T-helper 1 cell treated with Interleukin-12 subunit alpha and Interleukin-12 subunit beta and Interleukin-4 antibody, amounts not matched to agents 30 ng/mL and 1 ng/mL, for 36 hours (primary cell): ENCODE measurements around the gene MINK1. TPM values are rescaled to one million over a fixed set of nuclear protein-coding genes. Genes with fewer than 3 reads are reported as not detected.
"Not testable (repeated sequence)": the region's sequence is repeated elsewhere in the genome, so short reads cannot be mapped to it uniquely, and the experiment has no call there.

Experiments
- intact Hi-C: fragments of 100-400 bp; cut with micrococcal nuclease; formaldehyde crosslinking; loops from one replicate; pipeline ENCODE4 v1.15.1; 2024
- total RNA-seq: library from RNA; stranded (reverse); gene quantifications from 2 replicates; pipeline ENCODE4 v1.2.3, GENCODE V29; 2022

Gene MINK1
- total RNA-seq, 1 donor from 2014 or later, result 115 TPM

- intact Hi-C loops, result not testable (repeated sequence)
Observed at GRCh38 chr17:4869058-4869998, 36.2 kb downstream of the MINK1 start.

- intact Hi-C loops, result no loop called here
Observed at GRCh38 chr17:4870855-4871254, 37.7 kb downstream of the MINK1 start.

GRCh38 chr17:4872786-4873185 lies 39.6 kb downstream of the MINK1 start:
- intact Hi-C loops, result no loop called here

GRCh38 chr17:4877089-4877488 lies 43.9 kb downstream of the MINK1 start:
- intact Hi-C loops, result no loop called here

GRCh38 chr17:4879601-4880000 lies 46.5 kb downstream of the MINK1 start:
- intact Hi-C loops, result no loop called here

- intact Hi-C loops, result no loop called here
Observed at GRCh38 chr17:4880857-4881256, 47.7 kb downstream of the MINK1 start.

- intact Hi-C loops, result loop anchor here (1.0 kb wide), 4 partner anchors 47 to 172 kb away; partner anchors contain the start of genes ARRB2 and MED11
Observed at GRCh38 chr17:4881761-4882555, 48.8 kb downstream of the MINK1 start.

- intact Hi-C loops, result no loop called here
Observed at GRCh38 chr17:4884489-4884888, 51.3 kb downstream of the MINK1 start.

- intact Hi-C loops, result loop anchor here (5.0 kb wide), 1 partner anchor 320 kb away; no protein-coding TSS in a partner anchor
Observed at GRCh38 chr17:4886830-4887229, 53.7 kb downstream of the MINK1 start.

- intact Hi-C loops, result loop anchor here (5.0 kb wide), 1 partner anchor 320 kb away; no protein-coding TSS in a partner anchor
Observed at GRCh38 chr17:4887581-4887980, 54.4 kb downstream of the MINK1 start.

GRCh38 chr17:4891411-4892410 lies 58.6 kb downstream of the MINK1 start:
- intact Hi-C loops, result no loop called here

- intact Hi-C loops, result no loop called here
Observed at GRCh38 chr17:4892499-4893221, 59.5 kb downstream of the MINK1 start.

- intact Hi-C loops, result no loop called here
Observed at GRCh38 chr17:4893272-4893671, 60.1 kb downstream of the MINK1 start.

GRCh38 chr17:4893721-4894560 lies 60.8 kb downstream of the MINK1 start:
- intact Hi-C loops, result no loop called here

GRCh38 chr17:4895121-4895520 lies 62.0 kb downstream of the MINK1 start:
- intact Hi-C loops, result loop anchor here (5.0 kb wide), 1 partner anchor 63 kb away; the partner anchor contains the start of gene MINK1

GRCh38 chr17:4895657-4896331 lies 62.7 kb downstream of the MINK1 start:
- intact Hi-C loops, result loop anchor here (5.0 kb wide), 1 partner anchor 63 kb away; the partner anchor contains the start of gene MINK1

- intact Hi-C loops, result loop anchor here (5.0 kb wide), 1 partner anchor 64 kb away; the partner anchor contains the start of gene MINK1
Observed at GRCh38 chr17:4896332-4897197, 63.4 kb downstream of the MINK1 start.
